Measurements from ENCODE around the gene CDS2. TPM values are rescaled to one million over a fixed set of nuclear protein-coding genes. Genes with fewer than 3 reads are reported as not detected.
A peak's percentile ranks its signal among the peaks of the same experiment; 100 is the strongest.

The CDS2 gene
- polyA plus RNA-seq, 1 donor: 19.3 TPM

DNA sequence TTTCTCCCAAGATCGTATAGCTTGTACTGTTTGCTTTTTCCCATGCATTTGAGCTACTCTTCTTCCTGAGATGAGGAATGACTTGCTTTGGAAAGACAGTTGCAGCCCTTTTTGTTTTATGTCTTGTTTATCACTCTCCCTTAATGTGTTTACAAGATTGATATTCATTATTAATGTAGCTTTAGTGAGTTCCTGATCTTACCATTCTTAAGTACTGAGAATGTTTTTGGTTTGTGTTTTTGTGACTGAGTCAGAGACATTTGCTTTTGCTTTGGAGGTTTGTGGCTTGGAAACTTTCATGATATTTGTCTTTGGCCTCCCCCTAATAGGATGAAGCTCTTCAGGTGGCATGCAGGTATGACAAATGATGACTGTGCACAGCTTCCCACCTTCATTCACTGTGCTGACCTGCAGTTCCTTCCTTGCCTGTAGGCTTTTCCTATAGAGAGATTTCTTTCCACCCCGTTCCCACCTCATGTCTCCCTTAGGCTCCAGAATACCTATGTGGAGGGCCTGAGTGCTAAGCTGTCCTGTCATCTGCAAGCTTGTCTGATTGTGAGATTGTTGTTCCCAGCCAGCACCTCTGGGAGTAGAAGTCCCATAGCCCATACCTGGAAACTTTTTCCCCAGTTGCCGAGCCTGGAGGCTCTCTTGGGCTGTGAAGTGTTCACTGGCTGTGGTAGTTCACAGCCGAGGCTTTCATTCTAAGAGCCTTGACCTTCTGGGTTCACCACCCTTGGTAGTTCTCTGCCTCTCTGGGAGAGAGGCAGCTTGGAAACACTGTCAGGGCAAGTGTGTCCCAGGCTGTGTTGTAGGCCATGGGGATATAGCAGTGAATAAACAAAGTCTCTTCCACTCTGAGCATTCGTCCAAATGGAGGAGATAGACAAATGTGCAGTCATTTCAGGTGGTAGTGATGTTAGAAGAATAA lies 27.1 kb downstream of the CDS2 start:
- no peak for DNase-seq

DNA sequence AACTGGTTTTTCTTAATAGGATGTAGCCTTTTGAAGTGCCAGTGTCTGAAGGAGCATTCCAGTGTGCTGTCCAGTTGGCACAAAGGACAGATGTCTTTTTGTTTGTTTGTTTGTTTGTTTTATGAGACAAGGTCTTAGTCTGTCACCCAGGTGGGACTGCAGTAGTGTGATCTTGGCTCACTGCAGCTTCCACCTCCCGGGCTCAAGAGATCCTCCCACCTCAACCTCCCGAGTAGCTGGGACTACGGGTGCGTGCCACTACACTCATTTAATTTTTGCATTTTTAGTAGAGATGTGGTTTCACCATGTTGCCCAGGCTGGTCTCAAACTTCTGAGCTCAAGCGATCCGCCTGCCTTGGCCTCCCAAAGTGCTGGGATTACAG lies 27.7 kb downstream of the CDS2 start:
- no peak for DNase-seq

DNA sequence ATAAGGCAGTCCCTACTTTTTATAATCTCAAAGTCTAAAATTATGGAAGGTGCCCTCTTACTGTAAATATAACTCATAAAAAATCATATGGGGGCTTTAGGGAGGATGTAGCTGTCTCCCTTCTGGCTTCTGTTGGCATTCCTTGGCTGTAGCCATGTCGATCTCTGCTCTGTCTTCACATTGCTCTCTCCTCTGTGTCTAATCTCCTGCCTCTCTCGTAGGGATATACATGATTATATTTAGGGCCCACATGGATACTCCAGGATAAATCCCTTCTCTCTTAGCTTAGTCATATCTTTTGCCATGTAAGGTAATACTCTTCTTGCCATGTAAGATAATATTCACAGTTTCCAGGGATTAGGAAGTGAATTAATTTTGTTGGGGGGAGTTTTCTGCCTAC lies 28.6 kb downstream of the CDS2 start:
- DNase-seq: no peak

GRCh38 chr20:5156675-5157448 lies 30.1 kb downstream of the CDS2 start:
- no peak for DNase-seq

- DNase-seq: no peak
Measured at GRCh38 chr20:5159928-5160327, 33.1 kb downstream of the CDS2 start.

- DNase-seq: no peak
Measured at GRCh38 chr20:5160882-5161281, 34.1 kb downstream of the CDS2 start.

GRCh38 chr20:5161536-5162164 lies 34.8 kb downstream of the CDS2 start:
- no peak for DNase-seq

DNA sequence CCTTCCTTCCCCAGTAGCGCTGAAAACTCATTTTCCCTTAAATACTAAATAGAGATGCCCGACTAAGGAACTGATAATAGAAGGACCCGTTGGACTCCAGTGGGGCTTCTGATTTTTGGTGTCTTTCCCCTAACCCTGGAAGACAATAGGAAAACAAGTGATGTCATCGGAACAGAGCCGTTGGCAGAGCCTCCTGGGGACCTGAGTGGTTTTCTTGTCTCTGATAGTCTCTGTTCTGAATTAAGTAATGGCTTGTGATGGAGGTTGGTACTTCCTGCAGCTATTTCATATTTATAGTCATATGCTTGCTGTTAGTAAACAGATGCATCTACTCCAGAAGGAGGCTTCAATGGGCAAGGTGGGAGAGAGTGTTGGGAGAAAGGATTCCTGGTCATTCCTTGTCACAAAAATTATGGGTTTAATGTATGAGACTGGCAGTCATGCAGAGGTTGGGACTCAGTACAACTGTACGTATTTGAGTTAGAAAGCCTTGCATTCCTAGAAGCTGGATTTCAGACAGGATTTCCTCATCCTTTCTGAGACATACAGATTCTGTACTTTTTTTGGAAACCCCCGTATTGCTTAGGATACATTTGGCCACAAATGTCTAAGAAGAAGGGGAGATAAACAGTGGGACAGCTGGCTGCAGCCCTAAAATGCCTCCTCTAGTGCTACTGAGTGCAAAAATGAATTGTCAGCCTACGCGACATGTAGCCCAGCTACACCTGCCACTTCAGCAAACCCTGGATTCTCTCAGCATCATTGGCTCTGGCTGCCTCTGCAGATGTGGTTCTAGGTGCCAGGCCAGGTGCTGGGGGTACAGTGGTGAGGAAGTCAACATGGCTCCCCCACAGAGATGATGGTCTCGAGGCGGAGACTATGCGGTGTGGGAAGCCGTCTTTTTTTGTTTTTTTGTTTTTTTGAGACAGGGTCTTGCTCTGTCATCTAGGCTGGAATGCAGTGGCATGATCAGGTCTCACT lies 38.1 kb downstream of the CDS2 start:
- no peak for DNase-seq

GRCh38 chr20:5168651-5169396 lies 42.0 kb downstream of the CDS2 start:
- no peak for DNase-seq

- DNase-seq: no peak
Measured at GRCh38 chr20:5170341-5170740, 43.5 kb downstream of the CDS2 start.

GRCh38 chr20:5171064-5171789 lies 44.4 kb downstream of the CDS2 start:
- DNase-seq: peak; percentile 17

DNA sequence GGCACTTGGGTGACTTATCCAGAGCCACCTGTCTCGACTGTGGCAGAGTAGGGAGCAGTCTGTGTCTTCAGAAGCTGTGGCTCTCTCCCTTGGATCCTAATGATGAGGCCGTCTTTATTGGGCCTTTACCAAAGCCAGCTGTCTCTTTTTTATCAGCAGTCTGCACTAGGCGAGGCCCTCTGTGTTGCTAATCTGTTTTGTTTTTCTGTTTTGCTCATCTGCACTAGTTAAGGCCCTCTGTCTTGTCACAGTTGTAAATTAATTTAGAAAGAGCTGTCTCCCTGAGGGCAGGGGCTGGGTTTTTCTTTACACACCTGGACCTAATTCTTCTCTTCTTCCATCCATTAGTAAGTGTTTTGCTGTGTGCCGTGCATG lies 45.0 kb downstream of the CDS2 start:
- DNase-seq: no peak

DNA sequence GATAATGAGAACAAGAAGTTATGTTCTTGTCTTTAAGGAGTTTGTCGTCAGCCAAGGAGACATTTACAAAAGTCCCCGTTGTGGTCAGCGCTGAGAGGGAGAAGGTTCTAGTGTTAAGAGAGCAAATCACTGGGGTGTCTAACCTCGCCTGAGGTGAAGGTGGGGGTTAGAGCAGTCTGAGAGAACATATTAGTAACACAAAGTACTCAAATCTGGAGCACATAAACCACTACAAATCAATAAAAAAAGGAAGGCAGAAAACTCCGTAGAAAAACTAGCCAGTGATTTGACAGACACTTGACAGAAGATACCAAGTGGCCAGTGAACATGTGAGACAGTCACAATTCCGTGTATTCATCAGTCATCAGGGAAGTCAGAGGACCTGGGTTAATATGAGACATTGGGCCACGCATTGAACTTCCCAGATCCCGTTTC lies 45.4 kb downstream of the CDS2 start:
- no peak for DNase-seq

DNA sequence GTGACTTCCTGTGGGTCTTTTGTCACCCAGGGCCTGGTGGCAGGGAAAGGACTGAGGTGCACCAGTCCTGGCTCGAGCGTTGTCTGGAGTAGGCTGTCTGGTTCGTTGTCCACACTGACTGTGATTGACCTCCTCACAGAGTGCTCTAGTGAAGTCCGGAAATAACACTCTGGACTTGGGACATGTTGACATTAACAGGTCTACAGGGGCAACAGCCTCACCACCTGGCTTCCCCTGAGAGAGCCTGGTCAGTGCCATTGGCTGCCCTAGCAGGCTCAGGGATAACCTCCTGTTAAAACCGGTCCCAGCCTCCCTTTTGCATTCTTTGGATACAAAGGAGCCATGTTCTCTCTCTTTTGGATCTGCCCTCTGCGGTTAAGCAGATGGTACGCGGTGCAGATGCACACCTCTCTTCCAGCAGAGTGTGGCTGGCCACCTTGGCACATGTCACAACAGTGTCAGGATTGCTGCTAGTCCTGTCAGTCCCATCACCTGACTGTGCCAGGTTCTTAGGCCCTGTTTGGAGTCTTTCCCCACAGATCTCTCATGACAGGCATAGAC lies 46.2 kb downstream of the CDS2 start:
- DNase-seq: no peak

DNA sequence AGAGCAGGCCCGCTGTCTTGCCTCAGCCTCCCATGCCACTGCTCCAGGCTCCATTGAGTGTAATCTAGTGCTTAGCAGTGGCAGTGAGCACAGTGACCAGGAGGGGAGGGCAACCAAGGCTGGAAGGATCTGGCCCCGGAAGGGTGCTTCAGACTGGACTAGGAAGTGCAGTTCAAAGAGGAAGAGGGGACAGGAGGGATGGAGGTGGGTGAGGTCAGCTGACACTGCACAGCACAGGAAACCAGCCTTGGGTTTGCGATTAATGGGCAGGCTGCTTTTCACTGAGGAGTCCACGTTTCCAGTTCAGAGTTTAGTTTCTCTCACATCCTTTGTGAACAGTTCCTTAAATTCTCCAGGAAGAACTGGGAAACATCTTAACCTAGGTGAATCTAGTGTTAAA lies 46.9 kb downstream of the CDS2 start:
- no peak for DNase-seq

GRCh38 chr20:5177071-5177470 lies 50.3 kb downstream of the CDS2 start:
- no peak for DNase-seq

DNA sequence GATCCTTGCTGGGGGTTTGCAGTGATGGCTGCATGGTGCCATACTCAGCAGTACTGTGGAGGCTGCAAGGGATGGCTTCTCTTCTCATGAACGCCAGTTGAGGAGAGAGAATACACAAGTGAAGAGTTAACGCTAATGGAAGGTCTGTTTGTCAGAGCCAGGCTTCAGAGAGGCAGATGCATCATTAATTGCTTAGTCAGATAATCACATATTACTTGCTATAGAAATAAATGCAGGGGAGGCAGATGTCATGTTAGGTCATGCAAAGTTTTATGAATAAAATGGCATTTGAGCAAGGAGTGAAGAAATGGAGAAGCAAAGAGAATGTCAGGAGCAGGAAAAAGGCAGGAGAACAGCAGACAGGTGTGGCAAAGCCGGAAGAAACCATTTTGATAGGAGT lies 51.2 kb downstream of the CDS2 start:
- no peak for DNase-seq

DNA sequence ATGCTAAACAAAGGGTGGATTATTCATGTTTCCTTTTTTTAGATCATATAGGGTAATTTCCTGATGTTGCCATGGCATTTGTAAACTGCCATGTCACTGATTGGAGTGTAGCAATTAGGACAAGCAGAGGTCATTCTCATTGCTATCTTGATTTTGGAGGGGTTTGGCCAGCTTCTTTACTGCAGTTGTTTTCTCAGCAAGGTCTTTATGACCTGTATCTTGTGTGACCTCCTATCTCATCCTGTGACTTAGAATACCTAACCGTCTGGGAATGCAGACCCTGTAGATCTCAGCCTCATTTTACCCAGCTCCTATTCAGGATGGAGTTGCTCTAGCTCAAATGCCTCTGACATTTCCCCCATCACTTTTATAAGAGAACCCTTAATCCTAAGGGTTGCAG lies 53.6 kb downstream of the CDS2 start:
- DNase-seq: no peak

DNA sequence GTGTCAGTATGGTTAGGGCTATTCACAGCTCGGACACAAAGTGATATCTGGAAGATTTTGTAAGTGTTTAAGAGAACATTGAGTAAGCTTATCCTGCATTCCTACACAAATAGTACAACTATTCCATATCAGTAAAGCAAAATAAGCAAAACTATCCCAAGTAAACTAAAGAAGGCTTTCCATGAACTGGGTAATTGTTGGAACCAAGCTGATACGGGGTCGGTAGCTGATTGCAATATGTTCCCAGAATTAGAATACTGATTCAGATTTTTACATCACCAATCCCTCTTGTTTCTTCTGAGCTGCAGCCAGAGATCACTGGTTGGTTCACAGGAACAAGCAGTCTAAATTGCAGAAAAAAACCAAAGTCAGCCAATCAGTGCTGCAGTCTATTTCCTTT lies 54.1 kb downstream of the CDS2 start:
- DNase-seq: no peak

- no peak for DNase-seq
Measured at GRCh38 chr20:5181492-5181891, 54.7 kb downstream of the CDS2 start.
